ENCODE measurements around the gene XKR7. TPM values are rescaled to one million over a fixed set of nuclear protein-coding genes. Genes with fewer than 3 reads are reported as not detected.

The XKR7 gene
- total and polyA plus RNA-seq, 10 of the 15 experiments (the other 5 are each of a cell fraction or from before 2014, with no cell fraction given), result not detected

DNA sequence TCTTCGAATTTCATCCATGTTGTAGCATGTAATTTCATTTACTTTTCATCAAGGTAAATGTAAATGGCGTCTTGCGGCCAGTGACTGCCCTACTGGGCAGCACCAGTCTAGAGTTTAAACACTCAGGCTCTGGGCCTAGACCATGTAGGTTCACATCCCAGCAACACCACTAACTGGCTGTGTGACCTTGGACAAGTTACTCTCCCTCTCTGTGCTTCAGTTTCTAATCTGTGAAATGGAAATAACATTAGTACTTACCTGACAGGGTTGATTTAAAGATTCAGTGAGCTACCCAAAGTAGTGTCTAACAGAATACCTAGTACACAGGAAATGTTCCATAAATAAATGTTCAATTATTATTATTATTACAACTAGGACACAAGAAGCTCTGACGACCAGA is 45.4 kb upstream of the XKR7 start:
- H3K27ac ChIP-seq (ENCODE audit: control insufficient read depth, insufficient read depth), result no peak overlapping the region
- in situ Hi-C loops (cut with MboI), result no loop called here
- 49% methylated on average over 4 of the region's 4 CpGs for WGBS (ENCODE audit: insufficient coverage, insufficient replicate concordance, low lambda C conversion rate, missing lambda C conversion rate)

More for the DNA sequence above, 45.4 kb upstream of the XKR7 start:
- intact Hi-C loops (cut with micrococcal nuclease; ENCODE audit: unreplicated experiment), result no loop called here
- no peaks in the 10 kb centered on the region for H3K36me3 ChIP-seq (ENCODE audit: control insufficient read depth in 2 of 2, insufficient read depth in 2 of 2, low read length in 1 of 2)
- no peak overlapping the region for H3K4me2 ChIP-seq (ENCODE audit: control insufficient read depth, insufficient read depth)
- no peaks in the 10 kb centered on the region for H3K79me2 ChIP-seq (ENCODE audit: control insufficient read depth, insufficient read depth, low read length)
- BruUV-seq (replicated peaks), result no TSS peak
- SMC1A ChIA-PET (ENCODE audit: uncharacterized antibody, unreplicated experiment), result interaction anchor here (0.5 to 3.7 kb wide), 7 partner anchors 26 to 71 kb away, joined by 3 to 26 read pairs (median 5); partner anchors contain the start of genes DUSP15 and TTLL9
- CTCF ChIA-PET, result interaction anchor here (0.7 to 2.4 kb wide), 7 partner anchors 19 to 168 kb away, joined by 3 to 13 read pairs (median 4); partner anchors contain the start of gene PDRG1
- no peaks in the 10 kb centered on the region for H4K20me1 ChIP-seq (ENCODE audit: control insufficient read depth, insufficient read depth)
- no peaks in the 10 kb centered on the region for H3K9me3 ChIP-seq (replicated peaks; ENCODE audit: control insufficient read depth, insufficient read depth, low read length)
- ATAC-seq (no peak), DNase-seq (ENCODE audit: low read depth, low spot score) (no peak), FAIRE-seq (no peak)
- H3K27me3 ChIP-seq (replicated peaks in 1 of 2; ENCODE audit: control insufficient read depth in 2 of 2, insufficient read depth in 2 of 2, low read length in 1 of 2), result no peaks in the 10 kb centered on the region
- no peak overlapping the region for H2AFZ ChIP-seq (ENCODE audit: control insufficient read depth, low read depth, low read length)
- H3K4me1 ChIP-seq (ENCODE audit: control insufficient read depth, insufficient read depth, low read length), result peaks cover 11% of the 10 kb centered on the region
- H3K4me3 ChIP-seq, result no peak overlapping the region
- TF ChIP-seq HSF1 (IDR thresholded peaks at IDR 0.05; ENCODE audit: low read depth, low read length), result no peak
- peak; percentile 28; the same call in 1 of the 2 replicates for TF ChIP-seq SMARCA5 (IDR thresholded peaks at IDR 0.05)
- POLR2A ChIA-PET, result interaction anchor here (1.4 to 1.8 kb wide), 2 partner anchors 52 to 113 kb away, joined by 4 to 6 read pairs; partner anchors contain the start of genes DUSP15 and TTLL9
- no peak overlapping the region for H3K9ac ChIP-seq (ENCODE audit: control insufficient read depth, insufficient read depth, low read length)
- RAD21 ChIA-PET (ENCODE audit: unreplicated experiment), result interaction anchor here (1.6 to 3.0 kb wide), 3 partner anchors 8 to 68 kb away, joined by 3 to 12 read pairs (median 7); partner anchors contain the start of gene PDRG1

Measured in GM12878 (cell line).